GM23338 (cell line): ENCODE measurements around the gene FOXD1. TPM values are rescaled to one million over a fixed set of nuclear protein-coding genes. Genes with fewer than 3 reads are reported as not detected.

Source experiments
- ATAC-seq: fragments of 200-7000 bp; cut with Tn5 transposase; 3 replicates; pipeline ENCODE4 v1.9.1; 2020
- DNase-seq: peaks from one replicate; pipeline ENCODE4 v3.0.0-alpha.2; 2015; ENCODE audit warnings: low spot score
- H2AFZ ChIP-seq: fragments of 200-600 bp; sonication (generic); 2 replicates; pipeline ENCODE4 v1.8.0; 2016; ENCODE audit warnings: antibody characterized with exemption, mild to moderate bottlenecking, moderate library complexity
- H3F3A ChIP-seq: fragments of 200-600 bp; sonication (generic); replicated peaks from 2 replicates; pipeline ENCODE4 v1.8.0; 2017; ENCODE audit warnings: antibody characterized with exemption, mixed run types, low read depth
- H3K27ac ChIP-seq: fragments of 200-600 bp; sonication (generic); 2 replicates; pipeline ENCODE4 v1.6.1; 2016; ENCODE audit warnings: low read depth
- H3K27me3 ChIP-seq: fragments of 200-600 bp; sonication (generic); 2 replicates; pipeline ENCODE4 v1.8.0; 2016; ENCODE audit warnings: mild to moderate bottlenecking, mixed run types, moderate library complexity; ENCODE audit not compliant: insufficient read depth
- H3K36me3 ChIP-seq: fragments of 200-600 bp; sonication (generic); 2 replicates; pipeline ENCODE4 v1.8.0; 2016; ENCODE audit warnings: mild to moderate bottlenecking; ENCODE audit not compliant: insufficient read depth
- H3K4me1 ChIP-seq: fragments of 200-600 bp; sonication (generic); 2 replicates; pipeline ENCODE4 v1.8.0; 2016; ENCODE audit warnings: mild to moderate bottlenecking, moderate library complexity; ENCODE audit not compliant: insufficient read depth
- H3K4me2 ChIP-seq: fragments of 200-600 bp; sonication (generic); 2 replicates; pipeline ENCODE4 v1.7.1; 2017; ENCODE audit warnings: mixed run types
- H3K4me3 ChIP-seq: fragments of 200-600 bp; sonication (generic); 2 replicates; pipeline ENCODE4 v1.6.1; 2016; ENCODE audit warnings: mixed run types
- H3K79me2 ChIP-seq: fragments of 200-600 bp; sonication (generic); replicated peaks from 2 replicates; pipeline ENCODE4 v1.8.0; 2017; ENCODE audit warnings: mild to moderate bottlenecking; ENCODE audit not compliant: insufficient read depth
- H3K9me2 ChIP-seq: fragments of 200-600 bp; sonication (generic); 2 replicates; pipeline ENCODE4 v1.8.0; 2017; ENCODE audit not compliant: insufficient read depth
- H4K20me1 ChIP-seq: fragments of 200-600 bp; sonication (generic); replicated peaks from 2 replicates; pipeline ENCODE4 v1.8.0; 2017; ENCODE audit warnings: mild to moderate bottlenecking; ENCODE audit not compliant: insufficient read depth
- H3K27ac Mint-ChIP-seq: 2 replicates; pipeline ENCODE4 v1.8.0; 2020; ENCODE audit warnings: inconsistent platforms, mild to moderate bottlenecking, moderate library complexity, mixed read lengths
- H3K27me3 Mint-ChIP-seq: 3 replicates; pipeline ENCODE4 v1.8.0; 2022; ENCODE audit warnings: low read depth, mild to moderate bottlenecking, moderate library complexity, mixed read lengths, inconsistent platforms; ENCODE audit not compliant: insufficient read depth, poor library complexity
- H3K36me3 Mint-ChIP-seq: 3 replicates; pipeline ENCODE4 v1.8.0; 2021; ENCODE audit warnings: low read depth, mild to moderate bottlenecking, inconsistent platforms, moderate library complexity, mixed read lengths
- H3K4me1 Mint-ChIP-seq: 3 replicates; pipeline ENCODE4 v1.8.0; 2020; ENCODE audit warnings: mild to moderate bottlenecking, inconsistent platforms, mixed read lengths
- H3K4me3 Mint-ChIP-seq: 3 replicates; pipeline ENCODE4 v1.8.0; 2021; ENCODE audit warnings: moderate library complexity, mild to moderate bottlenecking, inconsistent platforms, mixed read lengths
- H3K9me3 Mint-ChIP-seq: 3 replicates; pipeline ENCODE4 v1.8.0; 2020; ENCODE audit warnings: moderate library complexity, mild to moderate bottlenecking, inconsistent platforms, mixed read lengths
- CREB1 ChIP-seq: fragments of 250-450 bp; sonication (Bioruptor Pico); IDR thresholded peaks from 2 replicates; pipeline ENCODE4 v1.5.0; 2020; ENCODE audit warnings: low read depth, mild to moderate bottlenecking, moderate library complexity
- CTCF ChIP-seq, 2 experiments: fragments of 200-600 bp in 1 of 2; sonication (generic) in 1 of 2; conservative IDR thresholded peaks; 2 replicates each; pipeline versions ENCODE4 v1.5.1 to v1.6.1; 2016 to 2017; ENCODE audit warnings: antibody characterized with exemption in 2 of 2, low read depth in 2 of 2, mild to moderate bottlenecking in 2 of 2, moderate library complexity in 1 of 2
- ETS1 ChIP-seq: IDR thresholded peaks from 2 replicates; pipeline ENCODE4 v1.6.1; 2016; ENCODE audit warnings: antibody characterized with exemption
- EZH2 ChIP-seq: fragments of 200-600 bp; sonication (generic); IDR thresholded peaks from one replicate; pipeline ENCODE4 v1.8.0; 2017; ENCODE audit warnings: antibody characterized with exemption, mild to moderate bottlenecking, low read depth; ENCODE audit not compliant: unreplicated experiment
- EZH2phosphoT487 ChIP-seq: fragments of 200-600 bp; sonication (generic); IDR thresholded peaks from one replicate; pipeline ENCODE4 v1.8.1; 2018; ENCODE audit warnings: antibody characterized with exemption; ENCODE audit not compliant: unreplicated experiment
- JUNB ChIP-seq: IDR thresholded peaks from one replicate; pipeline ENCODE4 v1.6.1; 2016; ENCODE audit warnings: antibody characterized with exemption; ENCODE audit not compliant: unreplicated experiment
- NANOG ChIP-seq: IDR thresholded peaks from 2 replicates; pipeline ENCODE4 v1.6.1; 2016; ENCODE audit warnings: antibody characterized with exemption, borderline replicate concordance
- POLR2AphosphoS5 ChIP-seq: IDR thresholded peaks from 2 replicates; pipeline ENCODE4 v1.6.1; 2016; ENCODE audit warnings: antibody characterized with exemption, low read depth
- REST ChIP-seq: IDR thresholded peaks from one replicate; pipeline ENCODE4 v1.6.1; 2018; ENCODE audit warnings: antibody characterized with exemption; ENCODE audit not compliant: unreplicated experiment
- STAT1 ChIP-seq: IDR thresholded peaks from one replicate; pipeline ENCODE4 v1.6.1; 2016; ENCODE audit warnings: antibody characterized with exemption; ENCODE audit not compliant: unreplicated experiment
- ZNF114 ChIP-seq: fragments of 250-450 bp; sonication (Bioruptor Pico); IDR thresholded peaks from 2 replicates; pipeline ENCODE4 v1.5.0; 2020; ENCODE audit warnings: mild to moderate bottlenecking, moderate library complexity
- long read RNA-seq: library from polyadenylated mRNA; unstranded; transcript quantifications from one replicate; pipeline ENCODE4 v2.0.0, GENCODE V29; 2020; ENCODE audit not compliant: unreplicated experiment
- polyA plus RNA-seq: library from polyadenylated mRNA; unstranded; fragments of >200 nt; fragmentation: Nextera tagmentation; extraction: Ambion mirVana; gene quantifications from 2 replicates; pipeline ENCODE4 v1.2.1, GENCODE V29; 2016
- total RNA-seq: library from RNA; depleted of rRNA; stranded (reverse); fragments of >200 nt; shearing (Covaris generic); gene quantifications from 2 replicates; pipeline ENCODE4 v1.2.3, GENCODE V29; 2014; rRNA removed

Gene FOXD1
- 0.12 and 0.42 TPM in 2 replicates for total RNA-seq
- 0.23 TPM in 1 of 2 replicates, not detected in the other for polyA plus RNA-seq
- long read RNA-seq = 0 reads

- peak within 1 kb of the TSS; percentile 71 for H3K4me3 Mint-ChIP-seq
- Histone ChIP-seq H3K4me1 (peaks cover 40% of the 10 kb centered on the region), H4K20me1 (peaks cover 18% of the 10 kb centered on the region), H3K4me3 (peak within 1 kb of the TSS; percentile 56), H3K36me3 (no peaks in the 10 kb centered on the region), H3K9me2 (no peaks in the 10 kb centered on the region), H3K27me3 (peaks cover 93% of the 10 kb centered on the region), H2AFZ (peak within 1 kb of the TSS; percentile 84; the same call in 1 of the 2 replicates), H3K4me2 (peak within 1 kb of the TSS; percentile 76), H3K79me2 (no peaks in the 10 kb centered on the region), H3F3A (peaks cover 30% of the 10 kb centered on the region), H3K27ac (no peak within 1 kb of the TSS)
- ATAC-seq (peak; percentile 54), DNase-seq (peak; percentile 91)
- H3K27me3 Mint-ChIP-seq = peaks cover 89% of the 10 kb centered on the region
- peaks cover 38% of the 10 kb centered on the region for H3K4me1 Mint-ChIP-seq
- no peaks in the 10 kb centered on the region; the same call in 2 of the 3 replicates for H3K36me3 Mint-ChIP-seq
- no peak within 1 kb of the TSS for H3K27ac Mint-ChIP-seq
- H3K9me3 Mint-ChIP-seq = no peaks in the 10 kb centered on the region; the same call in 2 of the 3 replicates
- peak; percentile 47 for TF ChIP-seq EZH2phosphoT487
- no peak for TF ChIP-seq REST
- peak; percentile 79 for TF ChIP-seq CREB1 (CRISPR knock-in tag)
- peak in 1 of 2 experiments; percentile 20; a peak in 2 of 4 replicates for TF ChIP-seq CTCF (conservative IDR thresholded peaks at IDR 0.05; ENCODE audit: low read depth in 2 of 2)
- no peak for TF ChIP-seq NANOG
Observed at GRCh38 chr5:73448463-73449136, at the start of gene FOXD1. Gene FOXD1 (minus strand): TSS chr5:73448777. CDS start chr5:73448362, 415 bp downstream.

GRCh38 chr5:73497497-73498056 is 49.0 kb upstream of the FOXD1 start:
- ATAC-seq (peak; percentile 4), DNase-seq (no peak)
- Histone ChIP-seq H3K9me2 (no peaks in the 10 kb centered on the region), H4K20me1 (peaks cover 9% of the 10 kb centered on the region; the same call in 1 of the 2 replicates), H3K36me3 (peaks cover 10% of the 10 kb centered on the region), H3K4me3 (peak overlapping the region; percentile 89), H3K4me2 (peak overlapping the region; percentile 94), H3K79me2 (peaks cover 52% of the 10 kb centered on the region), H3K27me3 (no peaks in the 10 kb centered on the region), H3K27ac (peak overlapping the region; percentile 95), H3F3A (peaks cover 3% of the 10 kb centered on the region; the same call in 1 of the 2 replicates), H2AFZ (peak overlapping the region; percentile 24; the same call in 1 of the 2 replicates), H3K4me1 (peaks cover 31% of the 10 kb centered on the region)
- peak overlapping the region; percentile 98 for H3K4me3 Mint-ChIP-seq
- H3K4me1 Mint-ChIP-seq = peaks cover 52% of the 10 kb centered on the region
- H3K9me3 Mint-ChIP-seq = no peaks in the 10 kb centered on the region
- H3K27ac Mint-ChIP-seq = peak overlapping the region; percentile 99
- H3K27me3 Mint-ChIP-seq = peaks cover 9% of the 10 kb centered on the region
- H3K36me3 Mint-ChIP-seq = peaks cover 41% of the 10 kb centered on the region
- TF ChIP-seq POLR2AphosphoS5 (no peak), EZH2 (no peak), ETS1 (no peak), JUNB (no peak), ZNF114 (CRISPR knock-in tag) (no peak), STAT1 (no peak), NANOG (no peak)
